HG03108 (cell line): ENCODE measurements around the gene CSRNP3.

ENCODE experiments used
- ATAC-seq: cut with Tn5 transposase; IDR thresholded peaks from one replicate; pipeline ENCODE4 v1.9.1; 2021; ENCODE audit warnings: moderate library complexity; ENCODE audit not compliant: unreplicated experiment

The CSRNP3 gene

GRCh38 chr2:165470361-165470760 lies 863 bp downstream of the CSRNP3 start:
- ATAC-seq = no peak

- no peak for ATAC-seq
These were observed 2.0 kb downstream of the CSRNP3 start for GRCh38 chr2:165471349-165471950.

GRCh38 chr2:165472922-165473321 lies 3.4 kb downstream of the CSRNP3 start:
- ATAC-seq = no peak

GRCh38 chr2:165474619-165475276 lies 5.2 kb downstream of the CSRNP3 start:
- ATAC-seq = no peak

GRCh38 chr2:165475277-165476004 lies 5.9 kb downstream of the CSRNP3 start:
- ATAC-seq = no peak

GRCh38 chr2:165479856-165480255 lies 10.4 kb downstream of the CSRNP3 start:
- ATAC-seq = no peak

- ATAC-seq = no peak
These were observed 25.1 kb downstream of the CSRNP3 start for GRCh38 chr2:165494573-165494972.

GRCh38 chr2:165497659-165498317 lies 28.3 kb downstream of the CSRNP3 start:
- no peak for ATAC-seq

GRCh38 chr2:165499131-165499530 lies 29.6 kb downstream of the CSRNP3 start:
- no peak for ATAC-seq

- no peak for ATAC-seq
These were observed 30.5 kb downstream of the CSRNP3 start for GRCh38 chr2:165500001-165500400.

GRCh38 chr2:165500816-165501215 lies 31.3 kb downstream of the CSRNP3 start:
- no peak for ATAC-seq

- ATAC-seq = no peak
These were observed 36.0 kb downstream of the CSRNP3 start for GRCh38 chr2:165505514-165505913.

- ATAC-seq = no peak
These were observed 39.4 kb downstream of the CSRNP3 start for GRCh38 chr2:165508927-165509326.

GRCh38 chr2:165513479-165513878 lies 44.0 kb downstream of the CSRNP3 start:
- ATAC-seq = no peak

- no peak for ATAC-seq
These were observed 49.1 kb downstream of the CSRNP3 start for GRCh38 chr2:165518611-165519010.

- ATAC-seq = no peak
These were observed 53.2 kb downstream of the CSRNP3 start for GRCh38 chr2:165522719-165523118.

GRCh38 chr2:165524720-165525119 lies 55.2 kb downstream of the CSRNP3 start:
- no peak for ATAC-seq

- ATAC-seq = no peak
These were observed 59.2 kb downstream of the CSRNP3 start for GRCh38 chr2:165528691-165529090.

GRCh38 chr2:165529130-165529529 lies 59.6 kb downstream of the CSRNP3 start:
- ATAC-seq = no peak

- no peak for ATAC-seq
These were observed 63.8 kb downstream of the CSRNP3 start for GRCh38 chr2:165533331-165533730.

GRCh38 chr2:165535471-165535870 lies 66.0 kb downstream of the CSRNP3 start:
- ATAC-seq = no peak
